ENCODE results near the gene FAM151B. TPM values are rescaled to one million over a fixed set of nuclear protein-coding genes. Genes with fewer than 3 reads are reported as not detected.

The FAM151B gene
- total and polyA plus RNA-seq, 2 of the 13 experiments (the other 11 are each of a cell fraction or from before 2014, with no cell fraction given): 0.61 to 1.0 TPM

- TF ChIP-seq ZBTB43 (CRISPR knock-in tag; conservative IDR thresholded peaks at IDR 0.05): no peak
- no peak for TF ChIP-seq ZNF558 (CRISPR knock-in tag; IDR thresholded peaks at IDR 0.05; ENCODE audit: borderline replicate concordance)
- no peak for TF ChIP-seq ZNF792 (CRISPR knock-in tag; IDR thresholded peaks at IDR 0.05)
- peak; percentile 67; the same call in 1 of the 2 replicates for TF ChIP-seq PRDM15 (CRISPR knock-in tag; IDR thresholded peaks at IDR 0.05)
- no peak for TF ChIP-seq ZNF318 (CRISPR knock-in tag; IDR thresholded peaks at IDR 0.05)
- TF ChIP-seq ATM (IDR thresholded peaks at IDR 0.05; ENCODE audit: borderline replicate concordance): no peak
- 0 out of 2 replicates have a peak, but pooled peaks have one; percentile 21 for TF ChIP-seq NRL (CRISPR knock-in tag; IDR thresholded peaks at IDR 0.05; ENCODE audit: borderline replicate concordance)
- TF ChIP-seq, protein P1, sequence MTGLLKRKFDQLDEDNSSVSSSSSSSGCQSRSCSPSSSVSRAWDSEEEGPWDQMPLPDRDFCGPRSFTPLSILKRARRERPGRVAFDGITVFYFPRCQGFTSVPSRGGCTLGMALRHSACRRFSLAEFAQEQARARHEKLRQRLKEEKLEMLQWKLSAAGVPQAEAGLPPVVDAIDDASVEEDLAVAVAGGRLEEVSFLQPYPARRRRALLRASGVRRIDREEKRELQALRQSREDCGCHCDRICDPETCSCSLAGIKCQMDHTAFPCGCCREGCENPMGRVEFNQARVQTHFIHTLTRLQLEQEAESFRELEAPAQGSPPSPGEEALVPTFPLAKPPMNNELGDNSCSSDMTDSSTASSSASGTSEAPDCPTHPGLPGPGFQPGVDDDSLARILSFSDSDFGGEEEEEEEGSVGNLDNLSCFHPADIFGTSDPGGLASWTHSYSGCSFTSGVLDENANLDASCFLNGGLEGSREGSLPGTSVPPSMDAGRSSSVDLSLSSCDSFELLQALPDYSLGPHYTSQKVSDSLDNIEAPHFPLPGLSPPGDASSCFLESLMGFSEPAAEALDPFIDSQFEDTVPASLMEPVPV (CRISPR knock-in tag; IDR thresholded peaks at IDR 0.05): no peak
- no peak for TF ChIP-seq ZNF251 (CRISPR knock-in tag; IDR thresholded peaks at IDR 0.05)
- no peak for TF ChIP-seq MBNL3 (CRISPR knock-in tag; conservative IDR thresholded peaks at IDR 0.05)
- TF ChIP-seq YEATS2 (CRISPR knock-in tag; IDR thresholded peaks at IDR 0.05; ENCODE audit: borderline replicate concordance): no peak
- TF ChIP-seq NR1H2 (CRISPR knock-in tag; IDR thresholded peaks at IDR 0.05; ENCODE audit: borderline replicate concordance, low read depth): 0 out of 2 replicates have a peak, but pooled peaks have one; percentile 63
Observed at GRCh38 chr5:80569961-80570786, 82.3 kb downstream of the FAM151B start, which contains the start of gene ANKRD34B (continued).

Data from HepG2 (cell line).